HG02970 (cell line): ENCODE data around the gene ZNHIT3.
"Not testable (repeated sequence)": the region's sequence is repeated elsewhere in the genome, so short reads cannot be mapped to it uniquely, and the experiment has no call there.

Source experiments
- ATAC-seq: cut with Tn5 transposase; IDR thresholded peaks from one replicate; pipeline ENCODE4 v1.9.1; 2021; ENCODE audit warnings: mild to moderate bottlenecking, moderate library complexity, moderate number of reproducible peaks; ENCODE audit not compliant: unreplicated experiment, low FRiP score

The ZNHIT3 gene

GRCh38 chr17:36482611-36483504, 3.6 kb upstream of the ZNHIT3 start:
- ATAC-seq: no peak

- ATAC-seq: not testable (repeated sequence)
Observed at GRCh38 chr17:36484021-36484420, 2.5 kb upstream of the ZNHIT3 start.

- no peak for ATAC-seq
Observed at GRCh38 chr17:36485027-36485426, 1.5 kb upstream of the ZNHIT3 start.

DNA sequence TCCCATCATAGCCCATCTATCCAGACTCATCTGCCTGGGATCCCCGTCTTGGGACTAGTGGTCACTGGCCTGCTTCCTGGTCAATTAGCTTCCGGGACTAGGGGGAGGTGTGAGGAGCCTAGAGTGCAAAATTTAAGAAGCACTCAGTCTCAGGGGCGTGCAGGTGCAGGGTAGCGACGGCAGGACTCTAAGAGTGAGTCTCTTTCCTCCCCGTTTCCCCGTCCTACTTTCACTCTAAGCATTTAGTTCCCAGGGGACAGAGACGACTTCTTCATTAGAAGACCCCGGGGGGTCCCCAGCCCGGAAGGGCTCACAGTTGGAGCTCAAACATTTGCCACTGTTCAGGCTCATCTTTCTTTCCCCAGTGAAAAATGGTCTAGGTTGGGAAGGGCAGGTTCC, 677 bp upstream of the ZNHIT3 start:
- ATAC-seq: no peak

- no peak for ATAC-seq
Observed at GRCh38 chr17:36493956-36494355, 7.5 kb downstream of the ZNHIT3 start.

DNA sequence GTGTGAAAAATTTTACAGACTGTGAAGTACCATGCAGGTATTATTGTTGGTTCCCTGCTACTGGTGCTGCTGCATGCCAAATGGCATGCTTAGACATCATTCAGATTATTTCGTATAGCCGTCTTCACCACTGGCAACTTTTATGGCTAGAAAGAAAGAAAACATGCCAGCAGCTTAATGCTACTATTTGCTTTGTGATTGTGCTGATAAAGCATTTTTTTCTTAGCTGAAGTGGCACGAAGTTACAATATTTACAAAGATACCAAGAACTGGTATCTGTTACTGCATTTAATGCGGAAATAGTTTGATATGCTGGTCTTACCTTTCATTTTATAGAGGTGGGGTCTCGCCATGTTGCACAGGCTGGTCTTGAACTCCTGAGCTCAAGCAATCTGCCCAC, 8.2 kb downstream of the ZNHIT3 start:
- ATAC-seq: no peak

DNA sequence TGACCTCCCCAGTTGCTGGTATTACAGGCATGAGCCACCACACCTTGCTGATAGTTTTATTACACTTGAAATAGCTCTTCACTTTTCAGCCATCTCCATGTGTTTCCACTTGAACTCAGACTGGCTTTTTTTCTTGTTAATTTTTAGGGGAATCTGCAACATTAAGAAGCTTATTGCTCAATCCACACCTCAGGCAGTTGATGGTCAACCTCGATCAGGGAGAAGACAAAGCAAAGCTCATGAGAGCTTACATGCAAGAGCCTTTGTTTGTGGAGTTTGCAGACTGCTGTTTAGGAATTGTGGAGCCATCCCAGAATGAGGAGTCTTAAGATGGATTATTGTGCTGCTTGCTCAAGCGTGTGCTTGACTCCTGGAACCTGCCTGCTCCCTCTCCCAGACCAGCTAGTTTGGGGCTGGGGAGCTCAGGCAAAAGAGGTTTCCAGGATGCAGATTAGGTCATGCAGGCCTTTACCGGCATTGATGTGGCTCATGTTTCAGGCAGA, 8.6 kb downstream of the ZNHIT3 start:
- no peak for ATAC-seq

- ATAC-seq: no peak
Observed at GRCh38 chr17:36496018-36496789, 9.7 kb downstream of the ZNHIT3 start.

DNA sequence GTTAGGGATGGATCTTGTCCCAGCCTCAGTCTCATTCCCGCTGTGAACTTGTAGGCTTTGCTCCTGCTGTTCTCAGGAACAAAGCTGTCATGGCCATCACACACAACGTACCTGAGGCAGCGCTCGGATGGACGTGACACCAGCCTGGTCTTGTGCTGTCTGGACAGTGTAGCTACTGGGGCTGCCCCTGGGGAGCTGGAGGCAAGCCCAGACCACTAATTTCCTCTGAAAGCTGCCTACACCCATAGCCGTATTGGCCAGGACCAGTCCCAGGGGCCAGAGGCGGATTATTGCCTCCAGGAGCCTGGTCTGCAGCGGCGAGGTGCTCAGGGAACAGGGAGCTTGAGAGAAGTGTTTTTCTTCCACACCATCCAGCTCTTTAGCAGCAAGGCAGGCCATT, 11.7 kb downstream of the ZNHIT3 start:
- ATAC-seq: no peak

DNA sequence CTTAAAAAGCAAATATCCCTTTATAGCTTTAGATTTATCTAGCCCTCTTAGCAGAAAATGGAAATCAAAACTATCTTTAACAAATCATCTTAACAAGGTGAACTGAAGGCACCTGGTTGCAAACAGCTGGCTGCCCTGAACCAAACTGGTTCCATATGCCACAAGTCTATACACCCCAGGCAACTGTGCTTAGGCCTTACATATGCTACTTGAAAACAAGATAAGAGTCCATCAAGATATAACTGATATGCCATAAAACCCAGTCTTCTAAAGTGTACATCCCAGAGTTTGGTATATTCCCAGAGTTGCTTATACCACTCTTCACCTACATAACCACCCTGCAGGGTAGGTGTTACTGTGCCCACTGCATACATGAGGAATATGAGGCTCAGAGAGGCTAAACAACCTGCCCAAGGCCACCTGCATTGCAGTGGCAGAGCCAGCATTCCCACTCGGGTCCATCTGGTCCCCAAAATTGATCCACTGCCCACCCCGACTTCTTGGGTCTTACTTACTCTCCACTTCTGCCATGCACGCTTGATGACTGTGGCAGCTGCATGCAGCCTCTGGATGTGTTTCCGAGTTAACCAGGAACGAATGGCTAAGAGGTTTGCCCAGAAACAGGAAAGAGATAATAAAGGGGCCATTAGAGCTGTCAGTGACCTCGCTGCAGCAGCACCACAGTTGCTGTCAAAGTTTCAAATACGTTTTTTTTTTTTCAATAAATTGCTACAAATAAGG, 12.2 kb downstream of the ZNHIT3 start:
- no peak for ATAC-seq

GRCh38 chr17:36500745-36501225, 14.3 kb downstream of the ZNHIT3 start:
- no peak for ATAC-seq

DNA sequence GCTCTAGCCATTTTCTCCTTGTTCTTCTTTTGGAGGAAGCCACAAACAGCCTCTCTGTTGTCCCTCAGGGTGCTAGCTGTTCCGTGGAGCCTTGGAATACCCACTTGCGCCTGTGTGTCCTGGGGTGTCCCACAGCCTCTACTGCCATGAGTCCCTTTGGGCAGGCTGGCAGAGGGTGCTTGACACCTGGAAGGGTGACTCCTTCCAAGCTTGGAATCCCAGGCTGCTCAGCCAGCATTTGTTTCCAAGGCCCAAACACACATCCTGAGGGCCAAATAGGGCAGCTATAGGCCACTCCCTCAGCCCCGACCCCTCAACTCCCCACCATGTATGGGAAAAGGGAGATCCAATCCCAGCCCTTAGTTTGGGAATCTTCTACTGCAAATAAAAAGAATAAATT, 14.9 kb downstream of the ZNHIT3 start:
- ATAC-seq: no peak

DNA sequence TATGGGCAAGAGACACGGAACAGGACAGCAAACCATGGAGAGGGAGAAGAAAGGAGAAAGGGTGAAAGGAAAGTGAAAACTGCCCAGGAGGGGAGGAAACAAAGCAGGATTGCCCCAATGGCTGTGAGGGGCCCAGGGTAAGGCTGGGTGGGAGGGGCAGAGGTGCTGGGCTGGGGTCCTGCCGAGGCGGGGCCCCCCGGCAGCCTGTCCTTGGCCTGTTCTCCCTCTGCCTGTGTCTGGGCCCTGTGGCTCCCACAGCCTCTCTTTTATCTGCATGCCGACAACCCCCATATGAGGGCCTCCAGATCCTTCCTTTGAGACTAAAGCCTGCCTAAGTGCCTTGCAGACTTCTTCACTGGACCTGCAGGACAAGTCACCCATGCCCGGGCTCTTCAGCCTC, 15.5 kb downstream of the ZNHIT3 start:
- ATAC-seq: no peak

- no peak for ATAC-seq
Observed at GRCh38 chr17:36503456-36504155, 17.1 kb downstream of the ZNHIT3 start.

DNA sequence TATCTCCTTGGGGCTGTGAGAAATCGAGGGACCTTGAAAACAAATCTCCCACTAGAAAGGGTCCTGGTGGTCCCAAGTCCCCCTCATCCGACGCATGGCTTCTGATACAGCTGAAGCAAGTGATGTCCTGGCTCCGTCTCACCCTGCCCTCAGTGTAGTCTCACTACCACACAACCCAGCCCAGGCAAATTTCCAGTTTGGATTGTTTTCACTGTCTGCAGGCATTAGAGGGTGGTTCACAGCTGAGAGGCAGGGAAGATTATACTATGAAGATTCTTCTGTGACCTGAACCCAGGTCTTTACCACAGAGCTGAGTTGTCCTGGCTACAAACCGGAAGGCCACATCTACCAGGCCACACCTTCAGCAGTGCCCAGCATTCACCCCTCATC, 17.7 kb downstream of the ZNHIT3 start:
- no peak for ATAC-seq

DNA sequence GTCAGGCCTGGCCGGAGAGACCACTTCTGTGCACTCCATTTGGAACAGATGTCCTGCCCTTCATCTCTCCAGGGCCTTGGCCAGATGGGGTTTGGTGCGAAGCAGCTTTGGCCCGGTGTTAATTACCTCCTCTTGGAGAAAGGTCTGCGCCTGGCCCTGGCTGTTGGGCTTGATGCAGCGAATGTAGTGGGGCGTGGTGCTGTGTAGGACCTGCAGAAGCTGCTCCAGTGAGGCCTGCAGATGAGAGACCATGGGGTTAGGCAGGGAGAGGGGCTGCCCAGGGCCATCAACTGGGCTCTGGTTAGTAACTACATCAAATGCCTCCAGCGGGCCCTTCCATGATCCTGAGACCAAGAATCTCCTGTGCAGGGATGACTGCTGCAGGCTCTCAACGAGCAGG, 18.7 kb downstream of the ZNHIT3 start:
- no peak for ATAC-seq

DNA sequence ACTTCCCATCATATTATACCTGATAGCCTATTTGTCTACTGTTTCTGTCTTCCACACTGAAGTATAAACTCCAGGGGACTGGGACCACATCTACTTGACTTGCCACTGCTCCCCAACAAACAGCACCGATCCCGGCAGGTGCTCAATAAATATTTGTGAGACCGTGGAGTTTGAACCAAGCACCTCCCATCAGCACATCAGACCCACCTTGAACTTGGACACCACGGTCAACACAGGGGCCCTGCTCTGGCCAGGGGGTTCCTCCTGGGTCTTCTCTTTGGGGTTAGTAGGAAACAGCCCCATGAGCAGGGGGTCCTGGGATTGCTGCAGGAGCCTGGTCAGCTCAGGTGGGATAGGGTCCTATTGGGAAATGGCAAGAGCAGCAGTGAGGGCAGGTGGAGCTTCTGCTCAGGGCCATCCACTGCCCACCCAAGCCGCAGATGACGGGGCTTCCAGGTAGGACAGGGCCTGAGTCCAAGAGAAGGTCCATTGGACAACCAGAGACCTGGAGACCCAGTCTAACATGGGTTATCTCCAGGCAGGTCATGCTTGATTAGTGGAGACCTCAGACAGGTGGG, 19.9 kb downstream of the ZNHIT3 start:
- ATAC-seq: no peak

DNA sequence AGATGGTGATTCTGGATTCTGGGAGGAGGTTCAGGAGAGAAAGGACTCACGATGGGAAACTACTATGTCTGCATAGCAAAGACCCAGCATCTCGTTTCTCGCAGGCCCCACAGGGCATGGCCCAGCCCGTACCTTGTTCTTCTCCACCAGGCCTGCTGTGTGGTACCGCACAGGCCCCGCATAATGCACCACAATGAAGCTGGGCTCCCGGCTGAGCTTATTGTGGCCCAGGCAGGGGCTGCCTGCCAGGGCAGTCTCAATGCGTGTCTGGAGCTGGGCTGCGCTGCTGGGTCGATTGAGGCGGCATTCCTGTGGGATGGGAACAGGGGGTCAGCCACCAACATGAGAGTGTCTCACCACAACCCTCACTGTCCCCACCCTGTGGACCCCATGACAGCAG, 20.4 kb downstream of the ZNHIT3 start:
- ATAC-seq: no peak

- ATAC-seq: no peak
Observed at GRCh38 chr17:36507266-36507665, 20.8 kb downstream of the ZNHIT3 start.

DNA sequence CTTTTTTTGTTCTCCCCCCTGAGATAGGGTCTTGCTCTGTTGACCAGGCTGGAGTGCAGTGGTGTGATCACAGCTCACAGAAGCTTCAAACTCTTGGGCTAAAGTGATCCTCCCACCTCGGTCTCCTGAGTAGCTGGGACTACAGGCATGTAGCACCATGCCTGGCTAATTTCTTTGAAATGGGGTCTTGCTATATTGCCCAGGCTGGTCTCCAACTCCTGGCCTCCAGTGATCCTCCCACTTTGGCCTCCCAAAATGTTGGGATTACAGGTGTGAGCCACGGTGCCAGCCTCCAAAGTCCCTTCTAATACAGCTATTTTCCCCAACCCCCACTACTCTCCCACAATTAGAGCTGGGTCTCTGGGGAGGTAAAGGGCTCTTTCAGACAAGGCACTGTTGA, 22.0 kb downstream of the ZNHIT3 start:
- not testable (repeated sequence) for ATAC-seq
